ENCODE measurements around the gene DNAJC18. TPM values are rescaled to one million over a fixed set of nuclear protein-coding genes. Genes with fewer than 3 reads are reported as not detected.

The DNAJC18 gene
- total RNA-seq, 1 donor from 2014 or later = 7.9 TPM

DNA sequence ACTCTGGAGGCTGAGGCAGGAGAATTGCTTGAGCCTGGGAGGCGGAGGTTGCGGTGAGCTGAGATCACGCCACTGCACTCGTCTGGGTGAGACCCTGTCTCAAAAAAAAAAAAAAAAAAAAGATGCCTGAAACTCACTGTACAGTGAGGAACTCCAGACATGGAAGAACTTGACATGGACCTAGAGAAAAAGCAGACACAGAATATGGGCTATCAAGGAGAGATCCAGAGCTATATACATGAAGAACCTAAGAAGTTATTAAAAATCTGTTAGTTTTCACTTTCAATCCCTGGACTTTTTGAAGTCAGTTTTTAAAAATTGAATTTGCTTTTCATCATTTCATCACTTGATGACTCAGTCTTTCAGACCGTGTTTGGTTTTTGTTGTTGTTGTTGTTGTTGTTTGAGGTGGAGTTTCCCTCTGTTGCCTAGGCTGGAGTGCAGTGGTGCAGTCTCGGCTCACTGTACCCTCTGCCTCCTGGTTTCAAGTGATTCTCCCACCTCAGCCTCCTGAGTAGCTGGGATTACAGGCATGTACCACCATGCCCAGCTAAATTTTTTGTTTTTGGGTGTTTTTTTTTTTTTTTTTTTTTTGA, 77.4 kb downstream of the DNAJC18 start:
- intact Hi-C loops (cut with DNase I) = no loop called here
- DNase-seq (ENCODE audit: missing footprints) (no peak), ATAC-seq (no peak)

DNA sequence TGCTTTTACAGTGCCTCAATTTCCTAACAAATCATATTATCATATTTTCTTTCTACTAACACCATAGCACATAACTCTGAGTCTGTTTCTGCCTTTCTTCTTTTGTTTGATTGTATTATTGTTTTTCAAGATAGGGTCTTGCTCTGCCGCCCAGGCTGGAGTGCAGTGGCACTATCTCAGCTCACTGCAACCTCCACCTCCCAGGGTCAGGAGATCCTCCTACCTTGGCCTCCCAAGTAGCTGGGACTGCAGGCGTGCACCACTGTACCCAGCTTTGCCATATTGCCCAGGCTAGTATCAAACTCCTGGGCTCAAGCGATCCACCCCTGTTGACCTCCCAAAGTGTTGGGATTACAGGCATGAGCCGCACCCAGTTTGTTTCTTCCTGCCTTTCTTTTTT, 78.9 kb downstream of the DNAJC18 start:
- ATAC-seq (no peak), DNase-seq (ENCODE audit: missing footprints) (no peak)
- intact Hi-C loops (cut with DNase I) = no loop called here

Other genes with a start within 250 kb of the DNAJC18 start
- 46.2 TPM for gene SIL1, start 241.2 kb downstream of the DNAJC18 start, total RNA-seq
- 120 TPM for gene MATR3, start 145.8 kb downstream of the DNAJC18 start, total RNA-seq
- gene PAIP2, start 97.7 kb downstream of the DNAJC18 start, total RNA-seq = 144 TPM
- not detected for gene SLC23A1, start 56.2 kb downstream of the DNAJC18 start, total RNA-seq
- 1.2 TPM for gene MZB1, start 49.6 kb downstream of the DNAJC18 start, total RNA-seq
- 49.3 TPM for gene PROB1, start 44.4 kb downstream of the DNAJC18 start, total RNA-seq
- gene SPATA24, start 35.4 kb downstream of the DNAJC18 start, total RNA-seq = 17.2 TPM
- 21.4 TPM for gene ECSCR, start 23.2 kb upstream of the DNAJC18 start, total RNA-seq
- gene SMIM33, start 31.5 kb upstream of the DNAJC18 start, total RNA-seq = not detected
- gene STING1, start 43.2 kb upstream of the DNAJC18 start, total RNA-seq = 47.2 TPM
- gene UBE2D2, start 121.8 kb upstream of the DNAJC18 start, total RNA-seq = 116 TPM
- gene CXXC5, start 208.8 kb upstream of the DNAJC18 start, total RNA-seq = 74.1 TPM

All from Right ventricle myocardium inferior (tissue), 1 donor.